ENCODE data around the gene RSPH3. TPM values are rescaled to one million over a fixed set of nuclear protein-coding genes. Genes with fewer than 3 reads are reported as not detected.
A peak's percentile ranks its signal among the peaks of the same experiment; 100 is the strongest.

RSPH3 gene
- total and polyA plus RNA-seq, 10 of the 15 experiments (the other 5 are each of a cell fraction or from before 2014, with no cell fraction given), result 0.40 to 3.5 (median 1.4) TPM

DNA sequence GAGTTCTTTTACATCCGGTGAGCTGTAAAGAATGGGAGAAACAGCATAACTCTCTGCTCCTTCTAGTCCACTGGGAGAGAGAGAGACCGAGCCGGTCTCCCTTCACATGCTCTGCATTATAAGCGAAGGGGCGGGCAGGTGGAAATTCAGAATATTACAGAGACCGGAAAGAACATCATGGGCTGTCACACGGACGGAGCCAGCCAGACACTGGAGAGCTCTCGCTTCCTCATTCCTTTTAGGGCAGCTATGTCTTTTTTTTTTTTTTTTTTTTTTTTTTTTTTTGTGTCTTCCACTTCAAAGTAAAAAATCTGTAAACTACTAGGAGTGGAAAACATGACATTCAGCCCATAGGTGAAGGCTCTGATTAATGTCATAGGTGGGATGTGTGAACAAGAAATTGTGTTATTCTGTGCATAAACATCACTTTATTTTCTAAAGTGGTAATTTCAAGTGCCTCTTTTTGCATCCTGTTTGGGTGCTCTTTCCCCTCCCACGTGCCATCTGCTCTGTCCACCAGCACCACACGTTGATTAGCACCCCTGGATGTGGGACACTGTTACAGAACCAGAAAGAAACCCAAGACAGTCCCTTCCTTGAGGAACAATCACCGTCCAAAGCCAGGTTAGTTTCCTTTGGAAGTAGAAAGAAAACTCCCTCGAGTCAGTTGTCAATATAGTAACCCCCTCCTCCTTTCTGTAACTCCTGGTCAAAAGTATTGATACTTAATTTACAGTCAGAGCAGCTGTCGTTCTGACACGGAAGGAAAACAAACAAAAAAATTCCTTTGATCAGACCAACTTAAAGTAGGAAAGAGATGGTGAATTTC is 45.1 kb upstream of the RSPH3 start, which contains the start of gene TAGAP:
TAGAP (minus strand) TSS at position 93 of the 829 bp plus-strand sequence. CDS start 845 bp downstream, outside the sequence.
- WGBS (ENCODE audit: insufficient coverage, insufficient replicate concordance, low lambda C conversion rate, missing lambda C conversion rate), result under 1% methylated on average over 15 of the region's 15 CpGs
- ChIA-PET CTCF (interaction anchor here (0.7 to 16.7 kb wide), 17 partner anchors 8 to 339 kb away, joined by 3 to 481 read pairs (median 5); partner anchors contain the start of gene RSPH3), SMC1A (ENCODE audit: uncharacterized antibody, unreplicated experiment) (interaction anchor here (0.6 to 14.9 kb wide), 20 partner anchors 8 to 176 kb away, joined by 3 to 415 read pairs (median 9); partner anchors contain the start of gene RSPH3), POLR2A (interaction anchor here (0.6 to 3.3 kb wide), 31 partner anchors 9 to 1718 kb away, joined by 3 to 65 read pairs (median 5); partner anchors contain the start of gene RSPH3), RAD21 (ENCODE audit: unreplicated experiment) (interaction anchor here (0.8 to 9.6 kb wide), 26 partner anchors 8 to 400 kb away, joined by 3 to 298 read pairs (median 6); partner anchors contain the start of genes EZR and RSPH3)
- no peaks in the 10 kb centered on the region; the same call in 1 of the 3 replicates for H3K9me3 ChIP-seq (replicated peaks; ENCODE audit: control insufficient read depth, insufficient read depth, low read length)
- H3K4me3 ChIP-seq, result peak within 1 kb of the TSS; percentile 60
- peak; percentile 63 for DNase-seq (ENCODE audit: low read depth, low spot score)
- intact Hi-C loops (cut with micrococcal nuclease; ENCODE audit: unreplicated experiment), result loop anchor here (10.0 kb wide), 1 partner anchor 930 kb away; no protein-coding TSS in a partner anchor
- H3K27ac ChIP-seq (ENCODE audit: control insufficient read depth, insufficient read depth), result peak within 1 kb of the TSS; percentile 50
- peak; percentile 80 for FAIRE-seq
- peaks cover 2% of the 10 kb centered on the region; the same call in 1 of the 2 replicates for H3K79me2 ChIP-seq (ENCODE audit: control insufficient read depth, insufficient read depth, low read length)
- peak within 1 kb of the TSS; percentile 28 for H3K4me2 ChIP-seq (ENCODE audit: control insufficient read depth, insufficient read depth)
- no peaks in the 10 kb centered on the region for H4K20me1 ChIP-seq (ENCODE audit: control insufficient read depth, insufficient read depth)
- H3K9ac ChIP-seq (ENCODE audit: control insufficient read depth, insufficient read depth, low read length), result peak within 1 kb of the TSS; percentile 61
- H3K36me3 ChIP-seq (ENCODE audit: control insufficient read depth in 2 of 2, insufficient read depth in 2 of 2, low read length in 1 of 2), result peaks cover 7 to 8% of the 10 kb centered on the region in 2 experiments; a peak in 3 of 4 replicates
- peak within 1 kb of the TSS; percentile 68 for H2AFZ ChIP-seq (ENCODE audit: control insufficient read depth, low read depth, low read length)
- in situ Hi-C loops (cut with MboI), result loop anchor here (5.0 kb wide), 1 partner anchor 62 kb away; no protein-coding TSS in a partner anchor
- no TSS peak for BruUV-seq (replicated peaks)
- no peaks in the 10 kb centered on the region for H3K27me3 ChIP-seq (replicated peaks in 1 of 2; ENCODE audit: control insufficient read depth in 2 of 2, insufficient read depth in 2 of 2, low read length in 1 of 2)
- H3K4me1 ChIP-seq (ENCODE audit: control insufficient read depth, insufficient read depth, low read length), result peaks cover 26% of the 10 kb centered on the region
- peak; percentile 89 for ATAC-seq
- TF ChIP-seq, protein P1, sequence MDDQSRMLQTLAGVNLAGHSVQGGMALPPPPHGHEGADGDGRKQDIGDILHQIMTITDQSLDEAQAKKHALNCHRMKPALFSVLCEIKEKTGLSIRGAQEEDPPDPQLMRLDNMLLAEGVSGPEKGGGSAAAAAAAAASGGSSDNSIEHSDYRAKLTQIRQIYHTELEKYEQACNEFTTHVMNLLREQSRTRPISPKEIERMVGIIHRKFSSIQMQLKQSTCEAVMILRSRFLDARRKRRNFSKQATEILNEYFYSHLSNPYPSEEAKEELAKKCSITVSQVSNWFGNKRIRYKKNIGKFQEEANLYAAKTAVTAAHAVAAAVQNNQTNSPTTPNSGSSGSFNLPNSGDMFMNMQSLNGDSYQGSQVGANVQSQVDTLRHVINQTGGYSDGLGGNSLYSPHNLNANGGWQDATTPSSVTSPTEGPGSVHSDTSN (IDR thresholded peaks at IDR 0.05; ENCODE audit: insufficient replicate concordance, low read depth, low read length), result peak; percentile 50
- TF ChIP-seq KDM1A (IDR thresholded peaks at IDR 0.05; ENCODE audit: borderline replicate concordance) (no peak), SUPT20H (IDR thresholded peaks at IDR 0.05; ENCODE audit: borderline replicate concordance, control insufficient read depth, low read depth, low read length) (no peak), ZNF274 (IDR thresholded peaks at IDR 0.05; ENCODE audit: insufficient read depth, insufficient read length) (no peak), MTA2 (IDR thresholded peaks at IDR 0.05; ENCODE audit: low read depth) (0 out of 2 replicates have a peak, but pooled peaks have one; percentile 21), IKZF1 (conservative IDR thresholded peaks at IDR 0.05) (peak; percentile 59; the same call in 1 of the 2 replicates), IKZF2 (IDR thresholded peaks at IDR 0.05) (peak in 1 of 2 experiments; percentile 27; a peak in 1 of 4 replicates), POU2F2 (IDR thresholded peaks at IDR 0.05; ENCODE audit: borderline replicate concordance, low read depth, low read length) (peak; percentile 75; the same call in 2 of the 3 replicates), ZNF384 (IDR thresholded peaks at IDR 0.05; ENCODE audit: borderline replicate concordance, low read depth, low read length) (peak; percentile 99), CREB1 (IDR thresholded peaks at IDR 0.05; ENCODE audit: low read depth) (peak; percentile 78), CHD1 (IDR thresholded peaks at IDR 0.05; ENCODE audit: low read depth, low read length) (no peak)
- TF ChIP-seq, protein P2, sequence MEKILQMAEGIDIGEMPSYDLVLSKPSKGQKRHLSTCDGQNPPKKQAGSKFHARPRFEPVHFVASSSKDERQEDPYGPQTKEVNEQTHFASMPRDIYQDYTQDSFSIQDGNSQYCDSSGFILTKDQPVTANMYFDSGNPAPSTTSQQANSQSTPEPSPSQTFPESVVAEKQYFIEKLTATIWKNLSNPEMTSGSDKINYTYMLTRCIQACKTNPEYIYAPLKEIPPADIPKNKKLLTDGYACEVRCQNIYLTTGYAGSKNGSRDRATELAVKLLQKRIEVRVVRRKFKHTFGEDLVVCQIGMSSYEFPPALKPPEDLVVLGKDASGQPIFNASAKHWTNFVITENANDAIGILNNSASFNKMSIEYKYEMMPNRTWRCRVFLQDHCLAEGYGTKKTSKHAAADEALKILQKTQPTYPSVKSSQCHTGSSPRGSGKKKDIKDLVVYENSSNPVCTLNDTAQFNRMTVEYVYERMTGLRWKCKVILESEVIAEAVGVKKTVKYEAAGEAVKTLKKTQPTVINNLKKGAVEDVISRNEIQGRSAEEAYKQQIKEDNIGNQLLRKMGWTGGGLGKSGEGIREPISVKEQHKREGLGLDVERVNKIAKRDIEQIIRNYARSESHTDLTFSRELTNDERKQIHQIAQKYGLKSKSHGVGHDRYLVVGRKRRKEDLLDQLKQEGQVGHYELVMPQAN (conservative IDR thresholded peaks at IDR 0.05), result no peak
- TF ChIP-seq, protein P3, sequence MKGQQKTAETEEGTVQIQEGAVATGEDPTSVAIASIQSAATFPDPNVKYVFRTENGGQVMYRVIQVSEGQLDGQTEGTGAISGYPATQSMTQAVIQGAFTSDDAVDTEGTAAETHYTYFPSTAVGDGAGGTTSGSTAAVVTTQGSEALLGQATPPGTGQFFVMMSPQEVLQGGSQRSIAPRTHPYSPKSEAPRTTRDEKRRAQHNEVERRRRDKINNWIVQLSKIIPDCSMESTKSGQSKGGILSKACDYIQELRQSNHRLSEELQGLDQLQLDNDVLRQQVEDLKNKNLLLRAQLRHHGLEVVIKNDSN (IDR thresholded peaks at IDR 0.05; ENCODE audit: borderline replicate concordance, extremely low read length, insufficient read depth, low read depth, low read length), result no peak
- TF ChIP-seq, protein P4, sequence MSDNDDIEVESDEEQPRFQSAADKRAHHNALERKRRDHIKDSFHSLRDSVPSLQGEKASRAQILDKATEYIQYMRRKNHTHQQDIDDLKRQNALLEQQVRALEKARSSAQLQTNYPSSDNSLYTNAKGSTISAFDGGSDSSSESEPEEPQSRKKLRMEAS (IDR thresholded peaks at IDR 0.05; ENCODE audit: low read depth, low read length), result peak; percentile 61; the same call in 1 of the 2 replicates
- TF ChIP-seq, protein P5, sequence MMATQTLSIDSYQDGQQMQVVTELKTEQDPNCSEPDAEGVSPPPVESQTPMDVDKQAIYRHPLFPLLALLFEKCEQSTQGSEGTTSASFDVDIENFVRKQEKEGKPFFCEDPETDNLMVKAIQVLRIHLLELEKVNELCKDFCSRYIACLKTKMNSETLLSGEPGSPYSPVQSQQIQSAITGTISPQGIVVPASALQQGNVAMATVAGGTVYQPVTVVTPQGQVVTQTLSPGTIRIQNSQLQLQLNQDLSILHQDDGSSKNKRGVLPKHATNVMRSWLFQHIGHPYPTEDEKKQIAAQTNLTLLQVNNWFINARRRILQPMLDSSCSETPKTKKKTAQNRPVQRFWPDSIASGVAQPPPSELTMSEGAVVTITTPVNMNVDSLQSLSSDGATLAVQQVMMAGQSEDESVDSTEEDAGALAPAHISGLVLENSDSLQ (IDR thresholded peaks at IDR 0.05), result peak; percentile 73

All from GM12878 (cell line).